SKM-1 (cell line): Measurements from ENCODE around the gene SPARCL1.

Experiments
- DNase-seq: peaks from one replicate; lab custom pipeline; 2025; ENCODE audit not compliant: unreplicated experiment; lab: John Stamatoyannopoulos, UW

SPARCL1 gene

GRCh38 chr4:87541956-87542709 is 13.0 kb upstream of the SPARCL1 start:
- DNase-seq = no peak

GRCh38 chr4:87541521-87541920 is 12.3 kb upstream of the SPARCL1 start:
- DNase-seq = no peak

GRCh38 chr4:87540146-87541058 is 11.2 kb upstream of the SPARCL1 start:
- no peak for DNase-seq

GRCh38 chr4:87532907-87533306 is 3.7 kb upstream of the SPARCL1 start:
- no peak for DNase-seq

- DNase-seq = no peak
Measured at GRCh38 chr4:87532109-87532508, 2.9 kb upstream of the SPARCL1 start.

GRCh38 chr4:87531621-87532020 is 2.4 kb upstream of the SPARCL1 start:
- DNase-seq = no peak

GRCh38 chr4:87530868-87531267 is 1.7 kb upstream of the SPARCL1 start:
- DNase-seq = no peak

- DNase-seq = no peak
Measured at GRCh38 chr4:87530229-87530628, 1.1 kb upstream of the SPARCL1 start.

- no peak for DNase-seq
Measured at GRCh38 chr4:87527431-87528220, 1.6 kb downstream of the SPARCL1 start.

- DNase-seq = no peak
Measured at GRCh38 chr4:87525636-87526295, 3.4 kb downstream of the SPARCL1 start.

GRCh38 chr4:87524456-87524855 is 4.7 kb downstream of the SPARCL1 start:
- no peak for DNase-seq

GRCh38 chr4:87523307-87523706 is 5.9 kb downstream of the SPARCL1 start:
- no peak for DNase-seq

GRCh38 chr4:87521757-87522374 is 7.3 kb downstream of the SPARCL1 start:
- no peak for DNase-seq

- DNase-seq = no peak
Measured at GRCh38 chr4:87521319-87521718, 7.9 kb downstream of the SPARCL1 start.

GRCh38 chr4:87517621-87518020 is 11.6 kb downstream of the SPARCL1 start:
- DNase-seq = no peak

GRCh38 chr4:87516683-87517082 is 12.5 kb downstream of the SPARCL1 start:
- no peak for DNase-seq

GRCh38 chr4:87512400-87512799 is 16.8 kb downstream of the SPARCL1 start:
- no peak for DNase-seq

- DNase-seq = no peak
Measured at GRCh38 chr4:87511500-87511899, 17.7 kb downstream of the SPARCL1 start.

GRCh38 chr4:87510747-87511146 is 18.4 kb downstream of the SPARCL1 start:
- DNase-seq = no peak

GRCh38 chr4:87506974-87507701 is 22.0 kb downstream of the SPARCL1 start:
- DNase-seq = no peak
